NOMO-1 treated with dmso at 0.1 percent for 144 hours (cell line): ENCODE measurements around the gene ZNF37A.
"Not testable (repeated sequence)": the region's sequence is repeated elsewhere in the genome, so short reads cannot be mapped to it uniquely, and the experiment has no call there.

ENCODE experiments used
- DNase-seq: peaks from one replicate; lab custom pipeline; 2025; ENCODE audit not compliant: unreplicated experiment; lab: John Stamatoyannopoulos, UW

The ZNF37A gene

GRCh38 chr10:38147686-38148085 lies 53.5 kb downstream of the ZNF37A start:
- no peak for DNase-seq

- DNase-seq = not testable (repeated sequence)
These were observed 56.8 kb downstream of the ZNF37A start for GRCh38 chr10:38150891-38151463.

GRCh38 chr10:38156416-38157269 lies 62.5 kb downstream of the ZNF37A start:
- no peak for DNase-seq

- no peak for DNase-seq
These were observed 63.1 kb downstream of the ZNF37A start for GRCh38 chr10:38157270-38157685.

- DNase-seq = no peak
These were observed 64.9 kb downstream of the ZNF37A start for GRCh38 chr10:38159004-38159403.

- DNase-seq = no peak
These were observed 69.5 kb downstream of the ZNF37A start for GRCh38 chr10:38163617-38164016.

GRCh38 chr10:38174336-38174735 lies 80.2 kb downstream of the ZNF37A start:
- no peak for DNase-seq

GRCh38 chr10:38184477-38184876 lies 90.3 kb downstream of the ZNF37A start:
- no peak for DNase-seq
